Measurements from ENCODE around the gene STAT3. TPM values are rescaled to one million over a fixed set of nuclear protein-coding genes. Genes with fewer than 3 reads are reported as not detected.

Gene STAT3
- total and polyA plus RNA-seq, 2 of the 13 experiments (the other 11 are each of a cell fraction or from before 2014, with no cell fraction given) = 61.8 to 62.4 TPM

GRCh38 chr17:42422958-42423712, 34.9 kb upstream of the STAT3 start, which contains the start of gene CAVIN1 (continued):
- TF ChIP-seq SOX6 (IDR thresholded peaks at IDR 0.05) (no peak), SOX6 (CRISPR knock-in tag; IDR thresholded peaks at IDR 0.05) (no peak; the same call in none of the 2 replicates), ZNF570 (CRISPR knock-in tag; IDR thresholded peaks at IDR 0.05; ENCODE audit: borderline replicate concordance) (no peak; the same call in 1 of the 2 replicates), ZNF234 (CRISPR knock-in tag; conservative IDR thresholded peaks at IDR 0.05) (0 out of 2 replicates have a peak, but pooled peaks have one; percentile 70), NFRKB (IDR thresholded peaks at IDR 0.05) (no peak), TCF7L2 (IDR thresholded peaks at IDR 0.05; ENCODE audit: low read depth, low read length) (no peak), ZNF329 (CRISPR knock-in tag; IDR thresholded peaks at IDR 0.05; ENCODE audit: low read depth) (peak; percentile 79), GTF3A (CRISPR knock-in tag; conservative IDR thresholded peaks at IDR 0.05) (no peak), ZNF142 (CRISPR knock-in tag; IDR thresholded peaks at IDR 0.05) (peak; percentile 88), ZNF552 (CRISPR knock-in tag; IDR thresholded peaks at IDR 0.05; ENCODE audit: borderline replicate concordance) (no peak), HIVEP1 (CRISPR knock-in tag; IDR thresholded peaks at IDR 0.05) (0 out of 2 replicates have a peak, but pooled peaks have one; percentile 55), TBX3 (IDR thresholded peaks at IDR 0.05; ENCODE audit: borderline replicate concordance) (no peak), TFAP4 (IDR thresholded peaks at IDR 0.05; ENCODE audit: borderline replicate concordance, low read depth) (no peak)
- TF ChIP-seq, protein P1, sequence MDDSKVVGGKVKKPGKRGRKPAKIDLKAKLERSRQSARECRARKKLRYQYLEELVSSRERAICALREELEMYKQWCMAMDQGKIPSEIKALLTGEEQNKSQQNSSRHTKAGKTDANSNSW (CRISPR knock-in tag; IDR thresholded peaks at IDR 0.05; ENCODE audit: borderline replicate concordance) = no peak; the same call in 1 of the 2 replicates
- TF ChIP-seq, protein P2, sequence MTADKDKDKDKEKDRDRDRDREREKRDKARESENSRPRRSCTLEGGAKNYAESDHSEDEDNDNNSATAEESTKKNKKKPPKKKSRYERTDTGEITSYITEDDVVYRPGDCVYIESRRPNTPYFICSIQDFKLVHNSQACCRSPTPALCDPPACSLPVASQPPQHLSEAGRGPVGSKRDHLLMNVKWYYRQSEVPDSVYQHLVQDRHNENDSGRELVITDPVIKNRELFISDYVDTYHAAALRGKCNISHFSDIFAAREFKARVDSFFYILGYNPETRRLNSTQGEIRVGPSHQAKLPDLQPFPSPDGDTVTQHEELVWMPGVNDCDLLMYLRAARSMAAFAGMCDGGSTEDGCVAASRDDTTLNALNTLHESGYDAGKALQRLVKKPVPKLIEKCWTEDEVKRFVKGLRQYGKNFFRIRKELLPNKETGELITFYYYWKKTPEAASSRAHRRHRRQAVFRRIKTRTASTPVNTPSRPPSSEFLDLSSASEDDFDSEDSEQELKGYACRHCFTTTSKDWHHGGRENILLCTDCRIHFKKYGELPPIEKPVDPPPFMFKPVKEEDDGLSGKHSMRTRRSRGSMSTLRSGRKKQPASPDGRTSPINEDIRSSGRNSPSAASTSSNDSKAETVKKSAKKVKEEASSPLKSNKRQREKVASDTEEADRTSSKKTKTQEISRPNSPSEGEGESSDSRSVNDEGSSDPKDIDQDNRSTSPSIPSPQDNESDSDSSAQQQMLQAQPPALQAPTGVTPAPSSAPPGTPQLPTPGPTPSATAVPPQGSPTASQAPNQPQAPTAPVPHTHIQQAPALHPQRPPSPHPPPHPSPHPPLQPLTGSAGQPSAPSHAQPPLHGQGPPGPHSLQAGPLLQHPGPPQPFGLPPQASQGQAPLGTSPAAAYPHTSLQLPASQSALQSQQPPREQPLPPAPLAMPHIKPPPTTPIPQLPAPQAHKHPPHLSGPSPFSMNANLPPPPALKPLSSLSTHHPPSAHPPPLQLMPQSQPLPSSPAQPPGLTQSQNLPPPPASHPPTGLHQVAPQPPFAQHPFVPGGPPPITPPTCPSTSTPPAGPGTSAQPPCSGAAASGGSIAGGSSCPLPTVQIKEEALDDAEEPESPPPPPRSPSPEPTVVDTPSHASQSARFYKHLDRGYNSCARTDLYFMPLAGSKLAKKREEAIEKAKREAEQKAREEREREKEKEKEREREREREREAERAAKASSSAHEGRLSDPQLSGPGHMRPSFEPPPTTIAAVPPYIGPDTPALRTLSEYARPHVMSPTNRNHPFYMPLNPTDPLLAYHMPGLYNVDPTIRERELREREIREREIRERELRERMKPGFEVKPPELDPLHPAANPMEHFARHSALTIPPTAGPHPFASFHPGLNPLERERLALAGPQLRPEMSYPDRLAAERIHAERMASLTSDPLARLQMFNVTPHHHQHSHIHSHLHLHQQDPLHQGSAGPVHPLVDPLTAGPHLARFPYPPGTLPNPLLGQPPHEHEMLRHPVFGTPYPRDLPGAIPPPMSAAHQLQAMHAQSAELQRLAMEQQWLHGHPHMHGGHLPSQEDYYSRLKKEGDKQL (CRISPR knock-in tag; IDR thresholded peaks at IDR 0.05; ENCODE audit: low read depth) = no peak
- TF ChIP-seq, protein P3, sequence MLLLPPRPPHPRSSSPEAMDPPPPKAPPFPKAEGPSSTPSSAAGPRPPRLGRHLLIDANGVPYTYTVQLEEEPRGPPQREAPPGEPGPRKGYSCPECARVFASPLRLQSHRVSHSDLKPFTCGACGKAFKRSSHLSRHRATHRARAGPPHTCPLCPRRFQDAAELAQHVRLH (CRISPR knock-in tag; IDR thresholded peaks at IDR 0.05; ENCODE audit: borderline replicate concordance, low read depth) = peak; percentile 26
